Heart left ventricle (tissue), 16 donors: ENCODE results near the gene CALB2. TPM values are rescaled to one million over a fixed set of nuclear protein-coding genes. Genes with fewer than 3 reads are reported as not detected.

Experiments used
- ATAC-seq, 4 donors: fragments of 200-7000 bp; cut with Tn5 transposase; one replicate each; pipeline ENCODE4 v1.9.1; 2020 to 2022; ENCODE audit warnings: moderate library complexity in 4 of 4, mild to moderate bottlenecking in 3 of 4, moderate number of reproducible peaks in 1 of 4
- DNase-seq, 5 donors: peaks; one replicate each; pipeline ENCODE4 v3.0.0-alpha.2; 2020
- H3K27ac ChIP-seq, 12 donors: fragments of 200-600 bp; sonication (generic) in 4 of 12; one replicate each; pipeline versions ENCODE4 v1.5.0 to v1.8.0; 2016 to 2022; ENCODE audit warnings: mild to moderate bottlenecking in 2 of 12
- H3K27me3 ChIP-seq, 9 donors: fragments of 200-600 bp; sonication (generic) in 2 of 9; one replicate each; pipeline versions ENCODE4 v1.5.1 to v1.8.0; 2016 to 2022; ENCODE audit warnings: mild to moderate bottlenecking in 3 of 9
- H3K36me3 ChIP-seq, 9 donors: fragments of 200-600 bp; sonication (generic) in 2 of 9; one replicate each; pipeline versions ENCODE4 v1.5.0 to v1.8.0; 2018 to 2022; ENCODE audit warnings: mild to moderate bottlenecking in 2 of 9
- H3K4me1 ChIP-seq, 12 donors: fragments of 200-600 bp; sonication (generic) in 4 of 12; one replicate each; pipeline versions ENCODE4 v1.5.0 to v1.8.0; 2016 to 2022; ENCODE audit warnings: mild to moderate bottlenecking in 3 of 12
- H3K4me3 ChIP-seq, 12 donors: fragments of 200-600 bp; sonication (generic) in 4 of 12; one replicate each; pipeline versions ENCODE4 v1.5.0 to v1.8.0; 2017 to 2022; ENCODE audit warnings: mild to moderate bottlenecking in 9 of 12, moderate library complexity in 4 of 12
- H3K9me3 ChIP-seq, 12 donors: fragments of 200-600 bp; sonication (generic) in 4 of 12; one replicate each; pipeline versions ENCODE4 v1.5.0 to v1.8.0; 2016 to 2022; ENCODE audit warnings: mild to moderate bottlenecking in 1 of 12
- CTCF ChIP-seq, 12 donors: fragments of 200-600 bp; sonication (generic) in 4 of 12; IDR thresholded peaks; one replicate each; pipeline versions ENCODE4 v1.5.0 to v1.8.0; 2018 to 2022; ENCODE audit warnings: antibody characterized with exemption in 12 of 12, mild to moderate bottlenecking in 5 of 12
- POLR2A ChIP-seq, 2 donors: fragments of 450-650 bp; IDR thresholded peaks; one replicate each; pipeline ENCODE4 v1.6.1; 2017; ENCODE audit warnings: antibody characterized with exemption in 2 of 2, mild to moderate bottlenecking in 2 of 2, moderate library complexity in 2 of 2
- WGBS, 4 donors: extraction: QIAGEN DNeasy Blood & Tissue Kit in 2 of 4; methylation state at CpG; one replicate each; pipeline versions ENCODE4 v1.1.5 to v1.1.7; 2013 to 2018; 5-methylcytosine and 5-hydroxymethylcytosine counted together
- intact Hi-C, 10 donors: fragments of 100-400 bp; cut with DNase I; formaldehyde crosslinking; loops; one replicate each; pipeline versions ENCODE4 v1.11.1 to v1.14.2; 2022
- polyA plus RNA-seq, 2 donors: library from polyadenylated mRNA; stranded (reverse); fragments of 200-250 nt; gene quantifications; one replicate each; pipeline ENCODE4 v1.2.3, GENCODE V29; 2013
- total RNA-seq, 9 donors: library from RNA; depleted of rRNA in 2 of 9; stranded (reverse); fragments of >200 nt in 2 of 9; fragmentation: NEBNext Ultra II Directional in 3 of 9; extraction: Animal tissue kit (Norgen Biotek cat#: 25700) in 3 of 9; gene quantifications; one replicate each; pipeline versions ENCODE4 v1.1.0 to v1.2.4, GENCODE V29; 2016 to 2023
- donor health status: ischemic (EF 13 %, LVEDD 7.1; RV severe dilation, severe dysfunction).
- donor health status: healthy with polysubstance abuse.
- donor health status: DM: no; HTN: yes; CAD: no.
- donor health status: DM: no; HTN: no; CAD: no.
- donor health status: ischemic (EF 25% LVEDD 6.9; RV normal size, moderate dysfunction).
- donor health status: ischemic (EF 25% LVEDD 5.7; RV mildly dilated, moderate dysfunction).
- donor health status: healthy.
- donor health status: DM: yes; HTN: yes; CAD: no.
- donor health status: ischemic (EF 35%, LVEDD 5.7; RV mildly dilated, moderate dysfunction).
- donor health status: nonischemic (EF 11% LVEDD 7.7; RV severe dilation, severe dysfunction).
- donor health status: DM: yes; HTN: yes; CAD: no.
- donor health status: PGD.
- donor health status: ischemic (EF 29% LVEDD 5.4; RV normal size, mild dysfunction).
- donor health status: nonischemic (EF 23%, LVEDD 6.1; RV moderate dilation, normal function).

CALB2 gene
- total and polyA plus RNA-seq, 11 donors = 0.35 to 76.2 (median 0.86) TPM; not detected in 2

GRCh38 chr16:71436473-71436872 lies 78.0 kb downstream of the CALB2 start:
- no peak for DNase-seq
- Histone ChIP-seq H3K4me1 (no peaks in the 10 kb centered on the region), H3K27me3 (peaks cover 0 to 36% (median 0%) of the 10 kb centered on the region in 9 donors), H3K4me3 (no peak overlapping the region), H3K9me3 (peaks cover 0 to 1% (median 0%) of the 10 kb centered on the region in 12 donors), H3K27ac (no peak overlapping the region), H3K36me3 (no peaks in the 10 kb centered on the region)
- TF ChIP-seq CTCF (IDR thresholded peaks at IDR 0.05) = no peak
- ATAC-seq = no peak
- WGBS, 4 donors = 66 to 73% (median 72%) methylated on average over 6 to 7 of the region's 7 CpGs
- intact Hi-C loops = no loop called here

GRCh38 chr16:71439523-71439922 lies 81.0 kb downstream of the CALB2 start:
- H3K27ac ChIP-seq = no peak overlapping the region
- H3K9me3 ChIP-seq = peaks cover 0 to 26% (median 8%) of the 10 kb centered on the region in 12 donors
- H3K36me3 ChIP-seq = no peaks in the 10 kb centered on the region
- DNase-seq (no peak), ATAC-seq (no peak)
- no peak overlapping the region for H3K4me3 ChIP-seq
- H3K27me3 ChIP-seq = peaks cover 0 to 33% (median 0%) of the 10 kb centered on the region in 9 donors
- TF ChIP-seq POLR2A (IDR thresholded peaks at IDR 0.05) (no peak), CTCF (IDR thresholded peaks at IDR 0.05) (no peak)
- intact Hi-C loops = no loop called here
- H3K4me1 ChIP-seq = no peaks in the 10 kb centered on the region
- WGBS, 4 donors = 44 to 50% (median 46%) methylated on average over 3 of the region's 3 CpGs

Other genes starting within 250 kb of the CALB2 start
- gene HYDIN, start 128.0 kb upstream of the CALB2 start, total RNA-seq = 1 to 10 TPM in 6 of 9 donors, under 1 TPM in 3; 0.38 to 5.4 (median 1.6) TPM
- under 1 TPM; 0.26 to 0.53 TPM for gene HYDIN, start 128.0 kb upstream of the CALB2 start, polyA plus RNA-seq
- gene CMTR2, start 69.3 kb upstream of the CALB2 start, total RNA-seq = 10 to 100 TPM in 3 of 9 donors, 1 to 10 TPM in 6; 7.8 to 13.4 (median 9.4) TPM
- gene CMTR2, start 69.3 kb upstream of the CALB2 start, polyA plus RNA-seq = 1 to 10 TPM; 2.4 to 6.1 TPM
- not detected for gene TLE7, start 83.3 kb downstream of the CALB2 start, total RNA-seq
- not detected for gene TLE7, start 83.3 kb downstream of the CALB2 start, polyA plus RNA-seq
- gene ZNF23, start 103.5 kb downstream of the CALB2 start, total RNA-seq = 1 to 10 TPM; 2.7 to 7.4 (median 5.3) TPM
- 1 to 10 TPM; 4.3 to 4.7 TPM for gene ZNF23, start 103.5 kb downstream of the CALB2 start, polyA plus RNA-seq
- 1 to 10 TPM in 7 of 9 donors, under 1 TPM in 2; 0.40 to 2.7 (median 2.0) TPM for gene ZNF19, start 130.6 kb downstream of the CALB2 start, total RNA-seq
- gene ZNF19, start 130.6 kb downstream of the CALB2 start, polyA plus RNA-seq = under 1 TPM; 0.73 to 0.99 TPM
- under 1 TPM in 1 of 9 donors, not detected in 8; 0.57 TPM for gene CHST4, start 167.7 kb downstream of the CALB2 start, total RNA-seq
- gene CHST4, start 167.7 kb downstream of the CALB2 start, polyA plus RNA-seq = not detected
- gene TAT, start 218.4 kb downstream of the CALB2 start, total RNA-seq = under 1 TPM in 2 of 9 donors, not detected in 7; 0.05 to 0.50 TPM
- gene TAT, start 218.4 kb downstream of the CALB2 start, polyA plus RNA-seq = not detected